GM19397 (cell line): ENCODE results near the gene GORASP1.

Experiments used
- ATAC-seq: cut with Tn5 transposase; IDR thresholded peaks from one replicate; pipeline ENCODE4 v1.9.1; 2021; ENCODE audit warnings: mild to moderate bottlenecking, moderate library complexity; ENCODE audit not compliant: unreplicated experiment

The GORASP1 gene

GRCh38 chr3:39107388-39108199 is at the start of gene GORASP1, which contains the start of gene TTC21A:
Gene GORASP1 (minus strand): TSS chr3:39107627. CDS start chr3:39107541, 86 bp downstream.
Gene TTC21A (plus strand): TSS chr3:39107680. CDS start chr3:39107838, 158 bp downstream.
- ATAC-seq = peak; percentile 57

GRCh38 chr3:39156421-39156820 is 49.0 kb upstream of the GORASP1 start:
- no peak for ATAC-seq

GRCh38 chr3:39154280-39155021 is 47.0 kb upstream of the GORASP1 start:
- ATAC-seq = no peak

- ATAC-seq = no peak
Measured at GRCh38 chr3:39153977-39154279, 46.5 kb upstream of the GORASP1 start.

- ATAC-seq = no peak
Measured at GRCh38 chr3:39150803-39151631, 43.6 kb upstream of the GORASP1 start.

GRCh38 chr3:39150148-39150802 is 42.8 kb upstream of the GORASP1 start:
- ATAC-seq = no peak

- ATAC-seq = no peak
Measured at GRCh38 chr3:39149498-39150147, 42.2 kb upstream of the GORASP1 start.

GRCh38 chr3:39149059-39149455 is 41.6 kb upstream of the GORASP1 start:
- ATAC-seq = no peak

GRCh38 chr3:39148435-39149058 is 41.1 kb upstream of the GORASP1 start:
- ATAC-seq = no peak

GRCh38 chr3:39147711-39148434 is 40.4 kb upstream of the GORASP1 start:
- ATAC-seq = peak; percentile 27

- ATAC-seq = peak; percentile 21
Measured at GRCh38 chr3:39146611-39147591, 39.5 kb upstream of the GORASP1 start.

- ATAC-seq = no peak
Measured at GRCh38 chr3:39146083-39146501, 38.7 kb upstream of the GORASP1 start.

- no peak for ATAC-seq
Measured at GRCh38 chr3:39144748-39145380, 37.4 kb upstream of the GORASP1 start.

- no peak for ATAC-seq
Measured at GRCh38 chr3:39144095-39144747, 36.8 kb upstream of the GORASP1 start.

- no peak for ATAC-seq
Measured at GRCh38 chr3:39143051-39143885, 35.8 kb upstream of the GORASP1 start.

GRCh38 chr3:39142067-39142466 is 34.6 kb upstream of the GORASP1 start:
- no peak for ATAC-seq
